Calu3 (cell line): ENCODE results near the gene SYNPO2. TPM values are rescaled to one million over a fixed set of nuclear protein-coding genes. Genes with fewer than 3 reads are reported as not detected.

ENCODE experiments used
- BruUV-seq: library from RNA; stranded (reverse); fragments of 400-500 nt; replicated peaks from 2 replicates; lab custom pipeline; 2021; lab: Mats Ljungman, UMichigan
- CTCF ChIA-PET: fragments of 300-600 bp; sonication (Branson Sonifier 250); formaldehyde crosslinking; loops from one replicate; lab custom pipeline; 2022; ENCODE audit warnings: antibody characterized with exemption; lab: Charles Lee
- DNase-seq: peaks from one replicate; pipeline ENCODE4 v3.0.0; 2022
- H3K27ac Mint-ChIP-seq: one replicate; pipeline ENCODE4 v1.8.0; 2022; ENCODE audit warnings: mixed read lengths; ENCODE audit not compliant: unreplicated experiment
- H3K27me3 Mint-ChIP-seq: one replicate; pipeline ENCODE4 v1.8.0; 2022; ENCODE audit warnings: mixed read lengths; ENCODE audit not compliant: unreplicated experiment
- H3K36me3 Mint-ChIP-seq: one replicate; pipeline ENCODE4 v1.8.0; 2022; ENCODE audit warnings: mild to moderate bottlenecking, moderate library complexity, mixed read lengths; ENCODE audit not compliant: insufficient read depth, unreplicated experiment
- H3K4me1 Mint-ChIP-seq: one replicate; pipeline ENCODE4 v1.8.0; 2022; ENCODE audit warnings: mild to moderate bottlenecking, low read depth, mixed read lengths; ENCODE audit not compliant: unreplicated experiment
- H3K4me3 Mint-ChIP-seq: one replicate; pipeline ENCODE4 v1.8.0; 2022; ENCODE audit warnings: mild to moderate bottlenecking, low read depth, moderate library complexity, mixed read lengths; ENCODE audit not compliant: unreplicated experiment
- H3K9me3 Mint-ChIP-seq: one replicate; pipeline ENCODE4 v1.8.0; 2022; ENCODE audit warnings: low read depth, mixed read lengths; ENCODE audit not compliant: unreplicated experiment
- CTCF ChIP-seq: fragments of 200-600 bp; IDR thresholded peaks from one replicate; pipeline ENCODE4 v1.8.0; 2022; ENCODE audit warnings: antibody characterized with exemption; ENCODE audit not compliant: unreplicated experiment
- intact Hi-C: fragments of 100-400 bp; cut with micrococcal nuclease; formaldehyde crosslinking; loops from one replicate; pipeline ENCODE4 v1.10.0; 2022; ENCODE audit not compliant: unreplicated experiment
- total RNA-seq: library from RNA; stranded (reverse); gene quantifications from 2 replicates; pipeline ENCODE4 v1.2.3, GENCODE V29; 2022

SYNPO2 gene
- total RNA-seq, 1 experiment from 2014 or later = 0.17 TPM

GRCh38 chr4:119068529-119068962, 179.9 kb downstream of the SYNPO2 start:
- CTCF ChIA-PET = no interaction called here
- intact Hi-C loops = no loop called here
- H3K4me1 Mint-ChIP-seq = peaks cover 8% of the 10 kb centered on the region
- DNase-seq = no peak
- H3K27me3 Mint-ChIP-seq = no peaks in the 10 kb centered on the region
- TF ChIP-seq CTCF = no peak
- no peak overlapping the region for H3K27ac Mint-ChIP-seq
- H3K4me3 Mint-ChIP-seq = no peak overlapping the region
- H3K36me3 Mint-ChIP-seq = no peaks in the 10 kb centered on the region
- H3K9me3 Mint-ChIP-seq = peaks cover 3% of the 10 kb centered on the region
- BruUV-seq = no TSS peak

GRCh38 chr4:119070301-119070700, 181.6 kb downstream of the SYNPO2 start:
- Mint-ChIP-seq H3K36me3 (no peaks in the 10 kb centered on the region), H3K27ac (no peak overlapping the region), H3K4me3 (no peak overlapping the region), H3K4me1 (peaks cover 8% of the 10 kb centered on the region), H3K27me3 (no peaks in the 10 kb centered on the region), H3K9me3 (peaks cover 3% of the 10 kb centered on the region)
- no peak for TF ChIP-seq CTCF
- DNase-seq = no peak
- intact Hi-C loops = no loop called here
- no TSS peak for BruUV-seq
- CTCF ChIA-PET = interaction anchor here (1.1 kb wide), 1 partner anchor 16 kb away, joined by 3 read pairs; no protein-coding TSS in a partner anchor

- Mint-ChIP-seq H3K4me1 (peaks cover 25% of the 10 kb centered on the region), H3K36me3 (no peaks in the 10 kb centered on the region), H3K27me3 (no peaks in the 10 kb centered on the region), H3K27ac (peak overlapping the region; percentile 6), H3K4me3 (no peak overlapping the region), H3K9me3 (no peaks in the 10 kb centered on the region)
- BruUV-seq = no TSS peak
- DNase-seq = no peak
- CTCF ChIA-PET = no interaction called here
- intact Hi-C loops = no loop called here
- TF ChIP-seq CTCF = no peak
These were observed 192.3 kb downstream of the SYNPO2 start for GRCh38 chr4:119080721-119081541.

- CTCF ChIA-PET = no interaction called here
- H3K36me3 Mint-ChIP-seq = no peaks in the 10 kb centered on the region
- intact Hi-C loops = no loop called here
- no peaks in the 10 kb centered on the region for H3K27me3 Mint-ChIP-seq
- DNase-seq = no peak
- BruUV-seq = no TSS peak
- peak overlapping the region; percentile 6 for H3K27ac Mint-ChIP-seq
- TF ChIP-seq CTCF = no peak
- no peaks in the 10 kb centered on the region for H3K9me3 Mint-ChIP-seq
- H3K4me1 Mint-ChIP-seq = peaks cover 27% of the 10 kb centered on the region
- H3K4me3 Mint-ChIP-seq = no peak overlapping the region
These were observed 192.8 kb downstream of the SYNPO2 start for GRCh38 chr4:119081542-119081859.
